ENCODE data around the gene TRANK1.
"Not testable (repeated sequence)": the region's sequence is repeated elsewhere in the genome, so short reads cannot be mapped to it uniquely, and the experiment has no call there.

The TRANK1 gene

DNA sequence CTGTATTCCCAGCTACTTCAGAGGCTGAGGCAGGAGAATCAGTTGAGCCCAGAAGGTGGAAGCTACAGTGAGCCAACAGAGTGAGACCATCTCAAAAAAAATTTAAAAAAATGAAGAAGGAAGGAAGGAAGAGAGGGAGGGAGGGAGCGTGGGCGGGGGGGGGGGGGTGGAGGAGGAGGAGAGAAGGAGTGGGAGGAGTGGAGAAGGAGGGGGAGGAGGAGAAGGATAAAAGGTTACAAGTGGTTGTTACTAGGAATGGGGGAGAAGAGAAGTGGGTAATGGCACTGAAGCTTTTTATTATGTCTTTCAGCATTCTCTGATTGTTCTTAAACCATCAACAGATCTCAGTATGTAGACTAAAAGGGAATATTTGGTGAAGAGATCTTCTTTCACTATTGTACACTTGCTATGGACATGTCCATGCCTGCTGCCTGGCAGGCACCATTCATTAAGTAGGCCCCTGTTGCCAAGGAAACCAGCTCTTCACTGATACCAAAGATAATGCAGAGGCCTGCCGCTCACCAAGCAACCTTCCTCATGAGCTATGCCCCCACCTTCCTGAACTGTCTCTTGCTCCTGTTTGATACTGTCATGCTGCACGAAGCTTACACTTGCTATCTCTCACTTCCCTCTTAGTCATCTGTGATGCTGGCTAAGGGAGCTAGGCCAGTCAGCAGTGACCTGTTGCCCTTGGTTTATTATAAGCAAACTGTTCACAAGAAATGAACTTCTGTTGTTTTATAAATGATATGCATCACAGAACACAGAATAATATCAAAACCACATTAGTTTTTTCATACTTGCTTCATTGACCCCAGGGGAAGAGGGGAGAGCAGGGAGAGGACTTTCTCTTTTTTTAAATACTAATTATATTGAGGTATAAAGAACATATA is 24.9 kb upstream of the TRANK1 start:
- Mint-ChIP-seq H3K9me3 (no peaks in the 10 kb centered on the region), H3K4me1 (peaks cover 17% of the 10 kb centered on the region), H3K27me3 (no peaks in the 10 kb centered on the region), H3K4me3 (no peak overlapping the region), H3K27ac (ENCODE audit: low read depth) (peak overlapping the region; percentile 76), H3K36me3 (ENCODE audit: insufficient read depth) (peaks cover 3% of the 10 kb centered on the region)
- DNase-seq (ENCODE audit: low spot score in 2 of 2) (no peak), ATAC-seq (replicated peaks; ENCODE audit: extremely low read depth, poor library complexity, severe bottlenecking) (peak; percentile 85)

GRCh38 chr3:36969085-36969484 is 24.2 kb upstream of the TRANK1 start:
- Mint-ChIP-seq H3K27ac (ENCODE audit: low read depth) (peak overlapping the region; percentile 76), H3K36me3 (ENCODE audit: insufficient read depth) (peaks cover 2% of the 10 kb centered on the region), H3K27me3 (no peaks in the 10 kb centered on the region), H3K4me3 (no peak overlapping the region), H3K9me3 (no peaks in the 10 kb centered on the region), H3K4me1 (peaks cover 17% of the 10 kb centered on the region)
- ATAC-seq (replicated peaks; ENCODE audit: extremely low read depth, poor library complexity, severe bottlenecking) (no peak), DNase-seq (ENCODE audit: low spot score in 2 of 2) (no peak)

- ATAC-seq (replicated peaks; ENCODE audit: extremely low read depth, poor library complexity, severe bottlenecking): no peak
- no peak overlapping the region for H3K27ac Mint-ChIP-seq (ENCODE audit: low read depth)
- DNase-seq (ENCODE audit: low spot score in 2 of 2): no peak
- no peaks in the 10 kb centered on the region for H3K9me3 Mint-ChIP-seq
- no peak overlapping the region for H3K4me3 Mint-ChIP-seq
- H3K36me3 Mint-ChIP-seq (ENCODE audit: insufficient read depth): no peaks in the 10 kb centered on the region
- H3K4me1 Mint-ChIP-seq: peaks cover 11% of the 10 kb centered on the region
- H3K27me3 Mint-ChIP-seq: no peaks in the 10 kb centered on the region
Observed at GRCh38 chr3:36965440-36965839, 20.6 kb upstream of the TRANK1 start.

- no peak for ATAC-seq (replicated peaks; ENCODE audit: extremely low read depth, poor library complexity, severe bottlenecking)
- Mint-ChIP-seq H3K4me1 (peaks cover 7% of the 10 kb centered on the region), H3K36me3 (ENCODE audit: insufficient read depth) (no peaks in the 10 kb centered on the region), H3K27me3 (no peaks in the 10 kb centered on the region), H3K9me3 (no peaks in the 10 kb centered on the region), H3K27ac (ENCODE audit: low read depth) (no peak overlapping the region), H3K4me3 (no peak overlapping the region)
- DNase-seq (ENCODE audit: low spot score in 2 of 2): no peak
Observed at GRCh38 chr3:36964817-36965216, 20.0 kb upstream of the TRANK1 start.

- DNase-seq (ENCODE audit: low spot score in 2 of 2) (no peak), ATAC-seq (replicated peaks; ENCODE audit: extremely low read depth, poor library complexity, severe bottlenecking) (no peak)
Observed at GRCh38 chr3:36964331-36964730, 19.5 kb upstream of the TRANK1 start.

DNA sequence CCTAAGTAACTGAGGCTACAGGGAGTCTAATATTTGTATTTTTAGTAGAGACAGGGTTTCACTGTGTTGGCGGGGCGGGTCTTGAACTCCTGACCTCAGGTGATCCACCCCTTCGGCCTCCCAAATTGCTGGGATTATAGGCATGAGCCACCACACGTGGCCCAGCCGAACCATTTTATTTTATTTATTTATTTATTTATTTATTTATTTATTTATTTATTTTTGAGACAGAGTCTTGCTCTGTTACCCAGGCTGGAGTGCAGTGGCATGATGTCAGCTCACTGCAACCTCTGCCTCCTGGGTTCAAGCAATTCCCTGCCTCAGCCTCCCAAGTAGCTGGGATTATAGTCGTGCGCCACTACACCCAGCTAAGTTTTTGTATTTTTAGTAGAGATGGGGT is 18.2 kb upstream of the TRANK1 start:
- not testable (repeated sequence) for H3K27ac Mint-ChIP-seq (ENCODE audit: low read depth); H3K4me3 Mint-ChIP-seq; H3K27me3 Mint-ChIP-seq; ATAC-seq (replicated peaks; ENCODE audit: extremely low read depth, poor library complexity, severe bottlenecking); H3K9me3 Mint-ChIP-seq; H3K4me1 Mint-ChIP-seq; DNase-seq (ENCODE audit: low spot score in 2 of 2); H3K36me3 Mint-ChIP-seq (ENCODE audit: insufficient read depth)

More at GRCh38 chr3:36964331-36964730, 19.5 kb upstream of the TRANK1 start:
- Mint-ChIP-seq H3K27me3 (no peaks in the 10 kb centered on the region), H3K36me3 (ENCODE audit: insufficient read depth) (no peaks in the 10 kb centered on the region), H3K27ac (ENCODE audit: low read depth) (no peak overlapping the region), H3K9me3 (no peaks in the 10 kb centered on the region), H3K4me3 (no peak overlapping the region), H3K4me1 (peaks cover 2% of the 10 kb centered on the region)

- no peak overlapping the region for H3K4me3 Mint-ChIP-seq
- H3K9me3 Mint-ChIP-seq: no peaks in the 10 kb centered on the region
- H3K36me3 Mint-ChIP-seq (ENCODE audit: insufficient read depth): no peaks in the 10 kb centered on the region
- H3K4me1 Mint-ChIP-seq: peaks cover 12% of the 10 kb centered on the region
- DNase-seq (ENCODE audit: low spot score in 2 of 2) (no peak), ATAC-seq (replicated peaks; ENCODE audit: extremely low read depth, poor library complexity, severe bottlenecking) (no peak)
- H3K27ac Mint-ChIP-seq (ENCODE audit: low read depth): no peak overlapping the region
- H3K27me3 Mint-ChIP-seq: no peaks in the 10 kb centered on the region
Observed at GRCh38 chr3:36960502-36960901, 15.6 kb upstream of the TRANK1 start.

GRCh38 chr3:36959821-36960220 is 15.0 kb upstream of the TRANK1 start:
- H3K27me3 Mint-ChIP-seq: no peaks in the 10 kb centered on the region

GRCh38 chr3:36957862-36958686 is 13.2 kb upstream of the TRANK1 start:
- Mint-ChIP-seq H3K9me3 (no peaks in the 10 kb centered on the region), H3K4me1 (peaks cover 12% of the 10 kb centered on the region), H3K27me3 (no peaks in the 10 kb centered on the region), H3K36me3 (ENCODE audit: insufficient read depth) (no peaks in the 10 kb centered on the region), H3K27ac (ENCODE audit: low read depth) (peak overlapping the region; percentile 43), H3K4me3 (peak overlapping the region; percentile 25)
- ATAC-seq (replicated peaks; ENCODE audit: extremely low read depth, poor library complexity, severe bottlenecking) (no peak), DNase-seq (ENCODE audit: low spot score in 2 of 2) (no peak)

More at GRCh38 chr3:36959821-36960220, 15.0 kb upstream of the TRANK1 start:
- Mint-ChIP-seq H3K27ac (ENCODE audit: low read depth) (no peak overlapping the region), H3K4me1 (peaks cover 12% of the 10 kb centered on the region), H3K36me3 (ENCODE audit: insufficient read depth) (no peaks in the 10 kb centered on the region), H3K9me3 (no peaks in the 10 kb centered on the region), H3K4me3 (no peak overlapping the region)
- ATAC-seq (replicated peaks; ENCODE audit: extremely low read depth, poor library complexity, severe bottlenecking): no peak
- DNase-seq (ENCODE audit: low spot score in 2 of 2): no peak

- Mint-ChIP-seq H3K9me3 (no peaks in the 10 kb centered on the region), H3K4me3 (no peak overlapping the region), H3K4me1 (peaks cover 12% of the 10 kb centered on the region), H3K27me3 (no peaks in the 10 kb centered on the region), H3K36me3 (ENCODE audit: insufficient read depth) (no peaks in the 10 kb centered on the region), H3K27ac (ENCODE audit: low read depth) (no peak overlapping the region)
- no peak for ATAC-seq (replicated peaks; ENCODE audit: extremely low read depth, poor library complexity, severe bottlenecking)
- DNase-seq (ENCODE audit: low spot score in 2 of 2): no peak
Observed at GRCh38 chr3:36957063-36957462, 12.2 kb upstream of the TRANK1 start.

DNA sequence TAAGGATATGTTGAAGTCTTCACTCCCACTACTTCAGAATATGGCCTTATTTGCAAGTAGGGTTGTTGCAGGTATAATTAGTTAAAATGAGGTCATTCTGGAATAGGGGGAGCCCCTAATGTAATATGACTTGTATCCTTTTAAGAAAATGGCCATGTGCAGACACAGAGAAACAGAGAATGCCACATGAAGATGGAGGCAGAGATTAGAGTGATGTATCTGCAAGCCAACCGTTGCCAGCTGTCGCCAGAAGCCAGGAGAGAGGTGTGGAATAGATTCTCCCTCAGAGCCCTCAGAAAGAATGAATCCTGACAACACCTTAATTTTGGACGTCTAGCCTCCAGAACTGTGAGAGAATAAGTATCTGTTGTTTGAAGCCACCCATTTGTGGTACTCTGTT is 11.3 kb upstream of the TRANK1 start:
- ATAC-seq (replicated peaks; ENCODE audit: extremely low read depth, poor library complexity, severe bottlenecking) (no peak), DNase-seq (ENCODE audit: low spot score in 2 of 2) (no peak)
- H3K4me1 Mint-ChIP-seq: peaks cover 12% of the 10 kb centered on the region
- no peaks in the 10 kb centered on the region for H3K36me3 Mint-ChIP-seq (ENCODE audit: insufficient read depth)
- no peak overlapping the region for H3K4me3 Mint-ChIP-seq
- no peak overlapping the region for H3K27ac Mint-ChIP-seq (ENCODE audit: low read depth)
- H3K27me3 Mint-ChIP-seq: no peaks in the 10 kb centered on the region
- no peaks in the 10 kb centered on the region for H3K9me3 Mint-ChIP-seq

DNA sequence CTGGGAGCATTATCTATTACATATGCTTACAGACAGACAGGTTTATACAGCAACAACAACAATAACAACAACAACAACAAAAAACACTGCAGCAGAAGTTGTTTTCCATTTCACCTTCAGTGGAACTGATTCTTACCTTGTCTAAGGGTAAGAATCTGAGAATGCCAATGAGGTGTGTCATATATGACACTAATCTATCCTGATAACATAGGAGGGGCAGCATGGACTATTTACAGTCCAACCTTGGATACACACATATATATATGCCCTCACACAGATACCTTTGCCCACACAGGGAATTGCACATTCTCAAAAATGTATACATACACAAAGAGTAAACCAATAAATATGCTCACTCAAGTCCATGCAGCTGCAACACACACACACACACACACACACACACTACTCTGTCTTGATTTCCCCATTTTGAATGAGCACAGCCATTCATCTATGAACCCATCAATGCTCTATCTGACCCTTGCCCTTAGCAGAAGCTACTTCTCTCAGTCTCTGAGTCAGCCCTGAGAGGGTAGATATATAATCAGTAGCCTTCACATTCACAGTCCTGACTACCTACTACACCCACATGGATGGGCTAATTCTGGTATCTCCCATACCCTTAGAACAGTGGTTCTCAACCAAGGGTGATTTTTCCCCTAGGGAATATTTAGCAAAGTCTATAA is 9.7 kb upstream of the TRANK1 start:
- Mint-ChIP-seq H3K4me1 (peaks cover 12% of the 10 kb centered on the region), H3K27ac (ENCODE audit: low read depth) (no peak overlapping the region), H3K27me3 (no peaks in the 10 kb centered on the region), H3K36me3 (ENCODE audit: insufficient read depth) (no peaks in the 10 kb centered on the region), H3K9me3 (no peaks in the 10 kb centered on the region), H3K4me3 (no peak overlapping the region)
- DNase-seq (ENCODE audit: low spot score in 2 of 2): no peak
- ATAC-seq (replicated peaks; ENCODE audit: extremely low read depth, poor library complexity, severe bottlenecking): no peak
